Colon (tissue), 2 donors: ENCODE measurements around the gene ACSF2.
"Not testable (repeated sequence)": the region's sequence is repeated elsewhere in the genome, so short reads cannot be mapped to it uniquely, and the experiment has no call there.

Experiments
- FAIRE-seq: peaks from 2 replicates; lab custom pipeline; 2012; peaks lifted over from hg19 to GRCh38; lab: Jason Lieb, UNC
- donor health status: control.
- donor health status: control.

The ACSF2 gene

GRCh38 chr17:50412188-50412732 lies 13.8 kb upstream of the ACSF2 start:
- FAIRE-seq, result no peak

- FAIRE-seq, result no peak
These were observed 11.2 kb upstream of the ACSF2 start for GRCh38 chr17:50414808-50415207.

- FAIRE-seq, result not testable (repeated sequence)
These were observed 6.4 kb upstream of the ACSF2 start for GRCh38 chr17:50419577-50419976.

GRCh38 chr17:50420419-50421112 lies 5.5 kb upstream of the ACSF2 start:
- no peak for FAIRE-seq

GRCh38 chr17:50421308-50422051 lies 4.5 kb upstream of the ACSF2 start:
- peak; percentile 41 for FAIRE-seq

- no peak for FAIRE-seq
These were observed 3.3 kb upstream of the ACSF2 start for GRCh38 chr17:50422738-50423137.

GRCh38 chr17:50423553-50424159 lies 2.4 kb upstream of the ACSF2 start:
- FAIRE-seq, result no peak

- FAIRE-seq, result no peak
These were observed 1.6 kb upstream of the ACSF2 start for GRCh38 chr17:50424246-50424995.

- FAIRE-seq, result no peak
These were observed 879 bp upstream of the ACSF2 start for GRCh38 chr17:50424996-50425681.

- no peak for FAIRE-seq
These were observed 409 bp downstream of the ACSF2 start for GRCh38 chr17:50426472-50426782.

GRCh38 chr17:50426814-50427787 lies 1.1 kb downstream of the ACSF2 start:
- no peak for FAIRE-seq

GRCh38 chr17:50428126-50428525 lies 2.1 kb downstream of the ACSF2 start:
- FAIRE-seq, result not testable (repeated sequence)

- FAIRE-seq, result no peak
These were observed 2.9 kb downstream of the ACSF2 start for GRCh38 chr17:50428831-50429424.

- no peak for FAIRE-seq
These were observed 3.8 kb downstream of the ACSF2 start for GRCh38 chr17:50429793-50430192.

GRCh38 chr17:50430821-50431618 lies 5.0 kb downstream of the ACSF2 start:
- FAIRE-seq, result no peak

GRCh38 chr17:50432125-50432762 lies 6.2 kb downstream of the ACSF2 start:
- no peak for FAIRE-seq

- no peak for FAIRE-seq
These were observed 11.4 kb downstream of the ACSF2 start for GRCh38 chr17:50437409-50437808.

- FAIRE-seq, result no peak
These were observed 13.0 kb downstream of the ACSF2 start for GRCh38 chr17:50439008-50439407.
